AG04449 (cell line): ENCODE measurements around the gene TMEM255B.

ENCODE experiments used
- CTCF ChIA-PET: fragments of 350-600 bp; formaldehyde crosslinking; extraction: SDS; loops from one replicate; lab custom pipeline; 2021; ENCODE audit warnings: antibody characterized with exemption; lab: Yijun Ruan, JAX
- POLR2A ChIA-PET: fragments of 400-600, 350-600 bp; formaldehyde crosslinking; extraction: SDS; loops from one replicate; lab custom pipeline; 2020; ENCODE audit warnings: antibody characterized with exemption, inconsistent platforms; lab: Yijun Ruan, JAX
- DNase-seq: peaks from one replicate; pipeline ENCODE4 v3.0.0-alpha.2; 2010; ENCODE audit warnings: low read depth, low spot score
- H3K4me3 ChIP-seq: 2 replicates; pipeline ENCODE4 v1.5.1; 2011; ENCODE audit warnings: low read depth, mild to moderate bottlenecking, control low read depth, low read length
- CTCF ChIP-seq: IDR thresholded peaks from one replicate; pipeline ENCODE4 v1.5.1; 2011; ENCODE audit warnings: mild to moderate bottlenecking, moderate library complexity, low read length, control low read depth, inconsistent platforms; ENCODE audit not compliant: insufficient read depth; ENCODE audit errors: missing control alignments

Gene TMEM255B

GRCh38 chr13:113796964-113797676 is 38.1 kb downstream of the TMEM255B start:
- ChIA-PET POLR2A (no interaction called here), CTCF (interaction anchor here (1.3 kb wide), 1 partner anchor 9 kb away, joined by 3 read pairs; no protein-coding TSS in a partner anchor)
- TF ChIP-seq CTCF = no peak
- no peak for DNase-seq
- H3K4me3 ChIP-seq = no peak overlapping the region

- no peak for TF ChIP-seq CTCF
- DNase-seq = no peak
- H3K4me3 ChIP-seq = no peak overlapping the region
- ChIA-PET CTCF (no interaction called here), POLR2A (no interaction called here)
These were observed 39.3 kb downstream of the TMEM255B start for GRCh38 chr13:113798200-113798811.

- no peak for DNase-seq
- POLR2A ChIA-PET = no interaction called here
- no peak for TF ChIP-seq CTCF
- H3K4me3 ChIP-seq = no peak overlapping the region
- CTCF ChIA-PET = no interaction called here
These were observed 41.5 kb downstream of the TMEM255B start for GRCh38 chr13:113800576-113800926.

GRCh38 chr13:113801289-113801961 is 42.4 kb downstream of the TMEM255B start:
- no peak for DNase-seq
- ChIA-PET POLR2A (interaction anchor here (1.3 kb wide), 1 partner anchor 16 kb away, joined by 7 read pairs; no protein-coding TSS in a partner anchor), CTCF (no interaction called here)
- H3K4me3 ChIP-seq = no peak overlapping the region
- TF ChIP-seq CTCF = no peak

- no peak for TF ChIP-seq CTCF
- no peak overlapping the region for H3K4me3 ChIP-seq
- ChIA-PET CTCF (interaction anchor here (0.6 kb wide), 1 partner anchor 266 kb away, joined by 3 read pairs; no protein-coding TSS in a partner anchor), POLR2A (interaction anchor here (1.3 kb wide), 1 partner anchor 17 kb away, joined by 7 read pairs; no protein-coding TSS in a partner anchor)
- no peak for DNase-seq
These were observed 43.1 kb downstream of the TMEM255B start for GRCh38 chr13:113802090-113802531.

- POLR2A ChIA-PET = interaction anchor here (1.3 to 2.1 kb wide), 2 partner anchors 18 to 125 kb away, joined by 4 to 7 read pairs; no protein-coding TSS in a partner anchor
- no peak overlapping the region for H3K4me3 ChIP-seq
- no peak for TF ChIP-seq CTCF
- DNase-seq = no peak
- CTCF ChIA-PET = interaction anchor here (0.6 to 2.0 kb wide), 4 partner anchors 20 to 424 kb away, joined by 3 to 5 read pairs (median 3); no protein-coding TSS in a partner anchor
These were observed 43.7 kb downstream of the TMEM255B start for GRCh38 chr13:113802761-113803160.
